Epidermal melanocyte (primary cell): Measurements from ENCODE around the gene P4HB.
A peak's percentile ranks its signal among the peaks of the same experiment; 100 is the strongest.

Experiments used
- DNase-seq: peaks from one replicate; pipeline ENCODE4 v3.0.0; 2011; ENCODE audit warnings: low spot score; ENCODE audit not compliant: insufficient read length

P4HB gene

GRCh38 chr17:81898029-81898866 lies 37.9 kb upstream of the P4HB start:
- no peak for DNase-seq

GRCh38 chr17:81895400-81895799 lies 35.1 kb upstream of the P4HB start:
- no peak for DNase-seq

- no peak for DNase-seq
These were observed 30.9 kb upstream of the P4HB start for GRCh38 chr17:81891303-81891552.

- DNase-seq, result no peak
These were observed 30.3 kb upstream of the P4HB start for GRCh38 chr17:81890447-81891302.

- no peak for DNase-seq
These were observed 29.3 kb upstream of the P4HB start for GRCh38 chr17:81889602-81890001.

GRCh38 chr17:81888988-81889595 lies 28.8 kb upstream of the P4HB start:
- no peak for DNase-seq

GRCh38 chr17:81888105-81888987 lies 28.0 kb upstream of the P4HB start:
- DNase-seq, result no peak

GRCh38 chr17:81885869-81886548 lies 25.7 kb upstream of the P4HB start:
- no peak for DNase-seq

GRCh38 chr17:81885454-81885853 lies 25.1 kb upstream of the P4HB start:
- no peak for DNase-seq

GRCh38 chr17:81884968-81885367 lies 24.6 kb upstream of the P4HB start:
- no peak for DNase-seq

- peak; percentile 77 for DNase-seq
These were observed 24.2 kb upstream of the P4HB start for GRCh38 chr17:81884520-81884919.

GRCh38 chr17:81879121-81879520 lies 18.8 kb upstream of the P4HB start:
- DNase-seq, result no peak

GRCh38 chr17:81878294-81878693 lies 18.0 kb upstream of the P4HB start:
- no peak for DNase-seq

GRCh38 chr17:81877569-81877968 lies 17.2 kb upstream of the P4HB start:
- DNase-seq, result no peak

- DNase-seq, result peak; percentile 91
These were observed 11.3 kb upstream of the P4HB start for GRCh38 chr17:81871387-81872230.

GRCh38 chr17:81870981-81871386 lies 10.6 kb upstream of the P4HB start, which contains the start of gene ARHGDIA:
Gene ARHGDIA (minus strand): TSS chr17:81871337. CDS start chr17:81869930, 1,407 bp downstream.
- DNase-seq, result no peak

- no peak for DNase-seq
These were observed 10.0 kb upstream of the P4HB start for GRCh38 chr17:81870131-81870980.

GRCh38 chr17:81869221-81870130 lies 9.1 kb upstream of the P4HB start:
- DNase-seq, result no peak
